OCI-LY7 (cell line): ENCODE data around the gene GREB1.

Source experiments
- CTCF ChIP-seq: fragments of 200-600 bp; sonication (generic); conservative IDR thresholded peaks from 2 replicates; pipeline ENCODE4 v1.5.1; 2014; ENCODE audit warnings: mild to moderate bottlenecking, antibody characterized with exemption, low read length, moderate library complexity, mixed read lengths
- EZH2phosphoT487 ChIP-seq: fragments of 200-600 bp; sonication (generic); IDR thresholded peaks from 2 replicates; pipeline ENCODE4 v1.6.1; 2018; ENCODE audit warnings: low read depth, borderline replicate concordance, mild to moderate bottlenecking, mixed run types, antibody characterized with exemption, low read length, moderate library complexity, mixed read lengths

- no peak for TF ChIP-seq CTCF
- TF ChIP-seq EZH2phosphoT487 = no peak
These were observed 30.4 kb upstream of the GREB1 start for GRCh38 chr2:11503354-11503927.
